Skin epidermis (tissue), 12 donors: Measurements from ENCODE around the gene RAB8A.
"Not testable (repeated sequence)": the region's sequence is repeated elsewhere in the genome, so short reads cannot be mapped to it uniquely, and the experiment has no call there.

ENCODE experiments used
- H3K27ac ChIP-seq, 21 experiments: fragments of 200-600 bp; sonication (generic) in 11 of 21; one replicate each; pipeline ENCODE4 v1.5.0; 2020; ENCODE audit warnings: mild to moderate bottlenecking in 3 of 21, inconsistent platforms in 2 of 21, moderate library complexity in 2 of 21
- H3K4me3 ChIP-seq, 7 experiments: fragments of 200-600 bp; sonication (generic) in 2 of 7; one replicate each; pipeline ENCODE4 v1.5.0; 2020; ENCODE audit warnings: inconsistent platforms in 2 of 7, mild to moderate bottlenecking in 2 of 7, moderate library complexity in 1 of 7

RAB8A gene

GRCh38 chr19:16076958-16077611 is 34.6 kb upstream of the RAB8A start:
- peak overlapping the region; percentile 93 to 100 (median 99) for H3K27ac ChIP-seq
- H3K4me3 ChIP-seq = peak overlapping the region; percentile 83 to 98 (median 94)

DNA sequence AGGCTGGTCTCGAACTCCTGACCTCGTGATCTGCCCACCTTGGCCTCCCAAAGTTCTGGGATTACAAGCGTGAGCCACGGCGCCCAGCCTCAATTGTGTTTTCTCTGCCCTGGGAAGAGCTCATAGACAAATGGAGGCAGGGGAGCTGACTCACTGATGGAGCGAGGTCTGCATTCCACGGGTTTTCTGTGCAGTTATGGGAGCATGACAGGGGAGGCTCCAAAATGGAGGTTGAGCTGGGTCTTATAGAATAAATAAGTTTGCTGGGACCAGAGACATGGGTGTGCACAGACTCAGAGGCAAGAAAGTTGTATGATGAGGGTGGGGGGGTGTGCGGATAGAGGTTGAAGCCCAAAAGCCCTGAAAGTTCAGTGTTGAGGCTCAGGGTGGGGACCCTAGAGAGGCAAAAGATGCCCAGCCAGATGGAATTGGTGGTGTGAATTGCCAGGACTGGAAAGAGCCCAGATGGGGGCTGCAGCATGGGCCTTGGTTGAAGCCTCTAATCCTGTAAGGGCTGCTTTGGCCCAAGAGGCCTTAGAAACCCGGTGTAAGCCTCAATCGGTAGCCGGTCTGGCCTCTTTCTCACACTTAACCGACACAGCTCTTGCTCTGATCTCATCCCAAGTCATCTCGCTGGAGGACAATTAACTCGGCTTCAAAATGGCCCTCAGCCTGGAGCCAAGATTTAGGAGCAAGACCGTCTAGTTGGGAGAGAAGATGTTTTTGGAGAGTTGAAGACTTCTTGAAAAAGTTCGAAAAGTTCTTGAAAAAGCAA is 33.5 kb upstream of the RAB8A start:
- Histone ChIP-seq H3K27ac (peak overlapping the region; percentile 93 to 100 (median 99)), H3K4me3 (peak overlapping the region; percentile 83 to 98 (median 94))

- peak overlapping the region in 20 of 21 experiments; percentile 96 to 100 (median 99) for H3K27ac ChIP-seq
- H3K4me3 ChIP-seq = peak overlapping the region; percentile 83 to 98 (median 94)
These were observed 32.7 kb upstream of the RAB8A start for GRCh38 chr19:16078759-16079707.

DNA sequence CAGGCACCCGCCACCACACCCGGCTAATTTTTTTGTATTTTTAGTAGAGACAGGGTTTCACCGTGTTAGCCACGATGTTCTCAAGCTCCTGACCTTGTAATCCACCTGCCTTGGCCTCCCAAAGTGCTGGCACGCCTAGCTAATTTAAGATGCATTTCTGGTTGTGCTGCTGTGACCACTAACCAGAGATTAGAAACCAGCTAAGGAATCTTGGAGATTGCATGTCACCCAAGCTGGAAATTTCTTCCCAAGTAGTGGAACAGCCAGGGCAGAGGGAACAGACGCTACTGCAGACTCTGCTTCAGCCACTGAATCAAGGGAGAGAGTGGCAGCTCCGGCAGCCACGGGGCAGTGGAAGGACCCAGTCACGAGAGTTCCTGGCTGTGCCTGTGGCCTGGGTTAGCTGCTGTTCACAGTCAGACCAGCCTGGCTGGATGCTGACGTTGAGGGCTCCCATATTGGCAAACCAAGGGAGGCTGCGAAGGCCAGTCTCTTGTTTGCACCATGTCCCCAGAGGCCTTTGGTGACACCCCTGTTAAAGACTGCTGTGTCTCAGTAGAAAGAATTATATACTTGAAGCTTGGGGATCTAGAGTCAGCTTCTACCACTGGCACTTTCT is 27.5 kb upstream of the RAB8A start:
- Histone ChIP-seq H3K27ac (peak overlapping the region in 4 of 21 experiments; percentile 2 to 56 (median 18)), H3K4me3 (no peak overlapping the region)

DNA sequence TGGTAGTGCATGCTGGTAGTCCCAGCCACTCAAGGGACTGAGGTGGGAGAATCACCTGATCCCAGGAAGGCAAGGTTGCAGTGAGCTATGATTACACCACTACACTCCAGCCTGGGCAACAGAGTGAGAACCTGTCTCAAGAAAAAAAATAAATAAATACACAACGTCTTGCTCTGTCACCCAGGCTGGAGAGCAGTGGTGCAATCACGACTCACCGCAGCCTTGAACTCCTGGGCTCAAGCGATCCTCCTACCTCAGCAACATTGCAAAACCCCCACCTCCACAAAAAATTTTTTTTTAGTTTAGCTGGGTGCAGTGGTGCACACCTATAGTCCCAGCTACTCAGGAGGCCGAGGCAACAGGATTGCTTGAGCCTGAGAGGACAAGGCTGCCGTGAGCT is 26.6 kb upstream of the RAB8A start:
- Histone ChIP-seq H3K27ac (peak overlapping the region in 10 of 21 experiments; percentile 2 to 72 (median 34)), H3K4me3 (no peak overlapping the region)

DNA sequence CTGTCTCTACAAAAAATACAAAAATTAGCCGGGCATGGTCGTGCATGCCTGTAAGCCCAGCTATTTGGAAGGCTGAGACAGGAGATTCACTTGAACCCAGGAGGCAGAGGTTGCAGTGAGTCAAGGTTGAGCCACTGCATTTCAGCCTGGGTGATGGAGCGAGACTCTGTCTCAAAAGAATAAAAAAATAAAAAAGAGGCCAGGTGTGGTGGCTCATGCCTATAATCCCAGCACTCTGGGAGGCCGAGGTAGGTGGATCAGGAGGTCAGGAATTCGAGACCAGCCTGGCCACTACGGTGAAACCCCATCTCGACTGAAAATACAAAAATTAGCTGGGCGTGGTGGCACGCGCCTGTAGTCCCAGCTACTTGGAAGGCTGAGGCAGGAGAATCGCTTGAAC is 24.3 kb upstream of the RAB8A start:
- not testable (repeated sequence) for H3K4me3 ChIP-seq
- H3K27ac ChIP-seq = peak overlapping the region in 4 of 21 experiments; percentile 27 to 72 (median 44)

- Histone ChIP-seq H3K4me3 (no peak overlapping the region), H3K27ac (no peak overlapping the region)
These were observed 23.7 kb upstream of the RAB8A start for GRCh38 chr19:16087940-16088339.

DNA sequence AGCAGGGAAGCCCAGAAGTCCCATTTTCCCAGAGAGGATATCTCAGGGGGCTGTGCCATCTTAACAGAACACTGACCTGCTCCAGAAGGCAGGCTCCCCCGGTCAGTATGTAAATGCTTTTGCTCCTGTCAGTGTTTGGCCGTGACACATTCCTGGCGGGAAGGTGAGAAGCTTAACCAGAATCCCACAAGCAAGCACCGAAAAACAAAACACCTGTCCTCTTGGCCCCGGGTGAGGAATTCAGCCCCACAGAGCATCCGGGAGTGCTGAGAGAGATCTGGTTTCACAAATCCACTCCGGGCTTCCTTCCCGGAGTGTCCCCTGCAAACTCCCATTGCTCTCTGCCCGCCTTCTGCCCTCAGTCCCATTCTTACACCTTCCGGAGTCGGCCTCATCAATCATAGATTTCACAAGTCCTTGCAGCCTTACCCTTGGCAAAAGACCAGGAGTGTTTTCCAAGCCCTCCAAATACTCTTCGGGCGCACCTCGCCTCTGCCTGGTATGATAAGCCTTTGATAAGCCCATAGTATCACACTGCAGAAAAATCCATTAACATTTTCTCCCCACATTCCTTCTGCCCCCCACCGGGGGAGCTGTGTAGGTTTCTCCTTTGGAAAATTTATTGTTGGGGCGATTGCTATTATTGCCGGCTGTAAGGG is 23.2 kb upstream of the RAB8A start:
- H3K4me3 ChIP-seq = no peak overlapping the region
- H3K27ac ChIP-seq = no peak overlapping the region

- H3K27ac ChIP-seq = no peak overlapping the region
These were observed 22.5 kb upstream of the RAB8A start for GRCh38 chr19:16089010-16089846.

GRCh38 chr19:16091546-16092475 is 19.9 kb upstream of the RAB8A start:
- no peak overlapping the region for H3K27ac ChIP-seq
- no peak overlapping the region for H3K4me3 ChIP-seq

More at GRCh38 chr19:16089010-16089846, 22.5 kb upstream of the RAB8A start:
- H3K4me3 ChIP-seq = no peak overlapping the region

DNA sequence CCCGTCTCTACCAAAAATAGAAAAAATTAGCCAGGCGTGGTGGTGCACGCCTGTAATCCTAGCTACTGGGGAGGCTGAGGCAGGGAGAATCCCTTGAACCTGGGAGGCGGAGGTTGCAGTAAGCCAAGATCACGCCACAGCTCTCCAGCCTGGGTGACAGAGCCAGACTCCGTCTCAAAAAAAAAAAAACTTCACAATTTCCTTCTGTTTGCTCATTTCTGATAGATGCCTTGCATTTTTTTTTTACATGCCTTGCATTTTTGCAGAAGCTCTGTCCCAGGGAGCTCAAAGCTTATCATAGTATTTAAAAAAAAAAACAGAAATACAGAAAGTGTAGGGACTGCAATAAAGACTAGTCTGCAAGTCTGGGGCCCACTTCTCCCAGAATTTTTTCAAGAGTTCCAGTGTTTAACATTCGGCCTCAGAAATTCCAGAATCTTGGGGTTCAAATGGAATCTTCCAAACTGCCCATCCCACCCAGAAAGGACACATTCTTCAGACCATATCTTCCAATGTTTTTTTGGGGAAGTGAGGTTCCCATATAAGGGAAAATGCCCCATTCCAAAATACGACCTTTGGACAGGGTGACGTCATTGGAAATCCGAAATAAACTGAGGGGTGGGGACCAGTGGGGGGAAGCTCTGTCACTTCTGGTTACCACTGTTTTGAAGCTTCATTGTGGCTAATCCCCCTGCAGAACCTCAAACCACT is 17.2 kb upstream of the RAB8A start:
- no peak overlapping the region for H3K4me3 ChIP-seq
- peak overlapping the region in 1 of 21 experiments; percentile 9 for H3K27ac ChIP-seq

GRCh38 chr19:16095071-16095571 is 16.6 kb upstream of the RAB8A start:
- Histone ChIP-seq H3K4me3 (no peak overlapping the region), H3K27ac (peak overlapping the region in 2 of 21 experiments; percentile 9 to 65)

GRCh38 chr19:16096280-16096855 is 15.3 kb upstream of the RAB8A start:
- Histone ChIP-seq H3K27ac (peak overlapping the region in 5 of 21 experiments; percentile 2 to 31 (median 23)), H3K4me3 (no peak overlapping the region)

GRCh38 chr19:16098416-16098768 is 13.3 kb upstream of the RAB8A start:
- H3K4me3 ChIP-seq = no peak overlapping the region
- H3K27ac ChIP-seq = peak overlapping the region in 6 of 21 experiments; percentile 7 to 62 (median 48)

DNA sequence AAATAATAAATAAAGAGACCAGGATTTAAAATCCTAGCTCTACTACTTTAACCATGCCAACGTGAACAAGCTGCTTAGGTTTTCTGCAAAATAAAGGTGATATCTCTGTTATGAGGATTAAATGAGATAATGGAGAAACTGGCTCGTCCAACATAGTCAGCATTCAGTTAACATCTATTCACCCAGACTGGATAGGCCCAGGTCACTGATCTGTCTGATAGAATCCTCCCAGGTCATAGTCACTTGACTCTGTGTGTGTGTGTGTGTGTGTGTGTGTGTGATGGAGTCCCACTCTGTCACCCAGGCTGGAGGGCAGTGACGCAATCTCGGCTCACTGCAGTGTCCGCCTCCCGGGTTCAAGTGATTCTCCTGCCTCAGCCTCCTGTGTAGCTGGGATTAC is 12.9 kb upstream of the RAB8A start:
- no peak overlapping the region for H3K4me3 ChIP-seq
- peak overlapping the region in 1 of 21 experiments; percentile 49 for H3K27ac ChIP-seq
